Measurements from ENCODE around the gene PRKCH.
A peak's percentile ranks its signal among the peaks of the same experiment; 100 is the strongest.

The PRKCH gene

GRCh38 chr14:61337893-61338292 lies 16.5 kb downstream of the PRKCH start:
- peak; percentile 88 for DNase-seq (ENCODE audit: low spot score)

GRCh38 chr14:61338457-61338856 lies 17.1 kb downstream of the PRKCH start:
- DNase-seq (ENCODE audit: low spot score), result no peak

- no peak for DNase-seq (ENCODE audit: low spot score)
Observed at GRCh38 chr14:61341275-61342206, 20.2 kb downstream of the PRKCH start.

DNA sequence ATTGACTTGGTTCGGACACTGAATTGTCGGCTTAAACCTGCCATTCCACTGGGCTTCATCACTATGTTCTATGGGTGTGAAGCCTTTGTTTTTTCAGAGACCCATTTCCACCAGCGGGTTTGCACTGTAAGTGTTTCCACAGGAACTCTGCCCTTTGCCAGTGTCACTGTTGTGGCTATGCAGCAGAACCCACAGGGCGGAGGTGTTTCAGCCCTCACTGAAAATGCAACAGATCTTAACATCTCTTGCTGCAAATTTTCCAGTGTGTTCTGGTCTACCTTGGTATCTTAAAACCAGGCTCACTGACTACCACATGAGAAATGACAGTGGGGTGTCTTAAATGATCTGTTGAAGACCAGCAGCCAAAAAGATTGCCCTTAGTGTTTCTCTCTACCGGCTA lies 21.1 kb downstream of the PRKCH start:
- DNase-seq (ENCODE audit: low spot score), result peak; percentile 86

DNA sequence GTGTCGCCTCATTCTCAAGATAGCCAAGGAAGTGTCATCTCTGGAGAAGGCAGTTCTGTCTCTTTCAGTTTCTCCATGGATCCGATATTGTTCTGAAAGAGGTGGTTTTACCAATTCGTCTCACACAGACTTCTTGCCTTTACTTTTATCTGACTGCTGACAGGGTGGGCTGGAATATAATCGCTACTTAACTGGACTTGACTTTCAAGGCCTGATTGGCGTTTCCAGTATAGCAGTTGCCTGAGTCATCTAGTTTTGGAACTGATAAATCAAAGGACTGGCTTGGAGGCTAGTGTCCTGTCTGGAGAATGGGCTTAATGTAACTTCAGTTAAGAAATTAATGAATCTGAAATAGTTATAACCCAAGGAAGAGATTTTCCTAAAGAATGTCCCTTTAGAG lies 21.6 kb downstream of the PRKCH start:
- DNase-seq (ENCODE audit: low spot score), result no peak

DNA sequence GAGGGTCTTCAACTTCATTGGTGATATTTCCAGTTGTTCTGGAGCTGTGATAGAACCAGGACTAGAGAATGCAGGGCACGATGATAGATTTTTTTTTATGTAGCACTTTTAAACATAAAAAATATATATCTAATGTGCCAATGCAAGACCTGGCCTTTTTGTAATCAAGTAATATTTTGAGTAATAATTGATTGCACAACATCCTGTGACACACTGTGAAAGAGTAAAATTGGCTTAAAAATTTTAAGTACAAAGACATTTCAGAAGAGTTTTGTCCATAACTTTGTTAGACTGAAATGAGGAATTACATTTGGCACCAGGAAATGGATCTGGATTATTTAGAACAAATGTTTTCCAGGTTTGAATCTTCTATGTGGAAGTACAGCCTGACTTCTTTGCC lies 22.1 kb downstream of the PRKCH start:
- no peak for DNase-seq (ENCODE audit: low spot score)

DNA sequence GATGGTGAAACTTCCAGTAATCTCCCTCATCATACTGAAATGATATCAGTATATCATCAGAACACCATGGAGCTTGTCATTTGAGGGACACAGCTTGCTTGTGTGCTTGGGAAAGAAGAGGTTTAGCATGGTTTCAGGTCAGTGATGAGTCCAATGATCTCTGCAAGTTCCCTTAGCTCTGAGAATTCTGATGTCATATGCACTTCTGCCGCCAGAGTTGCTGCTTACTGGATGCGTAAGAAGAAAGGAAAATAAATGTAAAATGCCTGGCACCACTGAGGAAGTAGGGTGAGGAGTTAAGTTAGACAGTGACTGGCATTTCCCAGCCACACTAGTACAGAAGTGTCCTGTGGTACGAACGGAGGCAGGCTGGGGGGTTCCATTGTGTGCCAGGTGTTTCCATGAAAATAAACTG lies 22.6 kb downstream of the PRKCH start:
- DNase-seq (ENCODE audit: low spot score), result no peak

DNA sequence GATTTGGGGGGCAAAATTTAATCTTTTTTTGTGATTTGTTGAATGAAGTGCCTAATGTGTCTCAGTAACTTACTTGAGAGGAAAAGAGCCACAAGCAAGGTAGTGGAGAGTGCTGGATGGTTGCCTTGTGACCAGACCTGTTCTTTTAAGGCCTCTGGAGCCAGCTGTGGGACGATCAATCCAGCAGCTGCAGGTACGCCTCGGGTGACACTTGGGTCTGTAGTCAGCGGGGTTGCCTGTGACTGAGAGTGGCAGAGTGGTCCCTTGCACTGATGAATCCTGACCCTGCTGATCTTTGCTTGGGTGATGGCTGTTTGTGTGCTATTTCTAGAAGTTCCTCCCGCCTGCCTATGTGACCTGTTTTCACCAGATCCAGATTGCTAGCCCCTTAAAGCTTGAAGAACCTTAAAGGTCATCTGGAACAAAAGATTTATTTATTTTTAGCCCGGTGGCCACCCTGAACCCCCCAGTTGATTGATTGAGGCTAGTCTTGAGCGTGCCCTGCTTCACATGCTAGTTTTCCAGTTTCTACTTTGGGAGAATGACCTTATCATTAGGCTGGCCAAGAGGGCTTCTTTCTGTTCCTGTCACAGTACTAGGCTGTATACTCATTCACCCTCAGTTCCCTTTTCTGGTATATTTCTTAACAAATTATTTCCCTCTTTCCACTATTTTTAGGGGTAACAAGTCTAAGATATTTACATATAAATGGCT lies 23.2 kb downstream of the PRKCH start:
- no peak for DNase-seq (ENCODE audit: low spot score)

DNA sequence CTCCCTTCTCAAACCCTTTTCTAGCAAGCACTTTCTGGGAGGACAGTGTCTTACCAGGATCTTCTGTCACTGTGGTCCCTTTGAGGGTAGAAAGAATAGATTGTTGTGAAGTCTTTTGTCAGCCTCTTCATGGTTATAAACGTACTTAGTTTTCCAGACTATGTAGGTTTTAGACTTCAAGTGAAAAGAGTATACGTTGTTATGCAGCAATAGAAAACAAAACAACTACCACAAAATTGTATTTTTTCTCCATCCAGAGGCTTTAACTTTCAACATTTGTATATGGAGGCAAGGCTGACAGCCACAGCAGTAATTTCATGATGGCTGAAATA lies 23.7 kb downstream of the PRKCH start:
- DNase-seq (ENCODE audit: low spot score), result no peak

DNA sequence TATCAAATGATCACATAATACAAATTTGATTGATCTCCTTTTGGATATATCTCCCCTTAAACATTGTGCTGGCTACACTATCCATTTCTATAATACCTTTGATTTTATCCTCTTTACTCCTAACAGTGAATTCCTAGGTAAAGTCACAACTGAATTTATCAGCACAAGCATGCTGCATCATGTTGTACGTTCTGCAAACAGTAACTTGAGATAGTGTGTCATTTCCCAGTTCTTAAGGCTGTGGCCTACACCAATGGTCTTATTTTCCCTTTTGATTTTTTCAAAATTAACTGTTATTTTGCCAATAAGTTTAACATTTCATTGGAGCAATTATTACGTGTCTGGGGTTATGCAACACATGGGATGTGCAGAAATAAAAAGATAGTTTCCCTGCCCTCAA lies 24.8 kb downstream of the PRKCH start:
- no peak for DNase-seq (ENCODE audit: low spot score)

DNA sequence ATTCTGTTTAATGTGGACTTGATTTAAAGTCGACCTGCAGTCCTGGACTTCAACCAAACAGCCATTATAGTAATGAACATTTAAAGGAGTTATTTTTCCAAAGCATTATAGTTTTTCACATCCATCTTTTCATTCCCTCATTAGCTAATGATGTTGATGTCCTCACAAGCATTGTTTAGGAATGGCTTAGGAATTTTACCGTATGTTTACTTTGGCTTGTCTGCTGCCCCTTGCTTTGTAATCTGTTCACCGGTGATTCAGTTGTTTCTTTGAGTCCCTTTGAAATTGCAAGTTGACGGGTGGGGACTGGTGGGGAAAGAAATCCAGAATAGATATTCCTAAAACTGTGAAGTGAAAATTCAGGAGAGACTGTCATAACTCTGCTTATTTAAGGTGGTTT lies 25.4 kb downstream of the PRKCH start:
- DNase-seq (ENCODE audit: low spot score), result no peak

GRCh38 chr14:61347826-61348443 lies 26.6 kb downstream of the PRKCH start:
- no peak for DNase-seq (ENCODE audit: low spot score)

DNA sequence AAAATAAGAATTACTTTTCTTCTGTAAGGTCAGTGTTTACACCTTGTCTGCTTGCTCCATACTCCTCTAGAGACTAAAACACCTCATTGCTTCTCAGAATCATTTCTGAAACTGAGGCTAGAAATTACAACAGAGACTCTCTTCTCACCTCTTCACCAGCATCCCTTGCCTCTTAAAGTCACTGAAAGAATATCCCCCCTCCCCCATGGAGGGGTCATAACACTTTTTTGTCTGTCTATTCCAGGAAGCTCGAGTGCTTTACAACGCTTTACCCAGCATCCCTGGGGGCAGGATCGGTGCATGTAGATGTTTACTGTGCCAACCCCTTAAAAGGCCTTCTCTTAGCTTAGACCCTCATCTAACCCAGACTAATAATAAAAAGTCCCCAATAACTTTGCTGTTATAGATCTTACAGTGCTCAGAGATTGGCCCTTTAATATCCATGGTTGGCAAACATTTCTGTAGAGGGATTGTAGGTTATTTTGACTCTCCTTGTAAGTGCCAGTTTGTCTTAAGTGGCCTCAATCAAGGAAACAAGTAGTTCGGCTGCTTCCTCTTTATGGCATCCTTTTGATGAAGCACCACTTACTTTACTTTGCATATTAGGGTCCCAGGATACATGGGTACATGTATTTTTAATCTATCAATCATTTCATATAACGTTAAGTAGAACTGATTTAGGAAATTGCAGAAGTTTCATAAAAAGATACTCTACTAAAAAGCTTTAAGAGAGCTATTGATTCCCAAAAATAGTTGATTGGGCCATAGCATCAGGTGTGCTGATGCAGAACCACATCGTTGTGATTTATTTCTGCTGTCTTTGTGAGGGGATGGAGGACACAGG lies 29.3 kb downstream of the PRKCH start:
- DNase-seq (ENCODE audit: low spot score), result no peak

DNA sequence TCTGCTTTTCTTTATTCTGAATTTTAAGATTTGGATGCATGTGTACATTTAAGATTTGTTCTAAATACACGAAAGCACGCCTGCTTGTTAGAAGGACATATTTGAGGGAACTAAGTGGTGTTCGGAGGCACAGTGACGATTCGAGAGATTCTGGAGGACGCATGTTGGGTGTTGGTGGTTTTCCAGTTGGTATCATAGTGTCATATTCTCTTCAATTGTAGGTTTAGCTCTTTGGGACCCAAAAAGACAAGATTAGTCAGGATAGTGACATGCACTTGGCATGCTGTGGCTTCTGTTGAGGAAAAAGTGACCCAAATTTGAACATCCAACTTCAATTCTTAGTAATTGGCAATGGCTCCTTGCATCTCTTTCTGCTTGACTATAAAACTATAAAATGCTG lies 30.1 kb downstream of the PRKCH start:
- DNase-seq (ENCODE audit: low spot score), result no peak

DNA sequence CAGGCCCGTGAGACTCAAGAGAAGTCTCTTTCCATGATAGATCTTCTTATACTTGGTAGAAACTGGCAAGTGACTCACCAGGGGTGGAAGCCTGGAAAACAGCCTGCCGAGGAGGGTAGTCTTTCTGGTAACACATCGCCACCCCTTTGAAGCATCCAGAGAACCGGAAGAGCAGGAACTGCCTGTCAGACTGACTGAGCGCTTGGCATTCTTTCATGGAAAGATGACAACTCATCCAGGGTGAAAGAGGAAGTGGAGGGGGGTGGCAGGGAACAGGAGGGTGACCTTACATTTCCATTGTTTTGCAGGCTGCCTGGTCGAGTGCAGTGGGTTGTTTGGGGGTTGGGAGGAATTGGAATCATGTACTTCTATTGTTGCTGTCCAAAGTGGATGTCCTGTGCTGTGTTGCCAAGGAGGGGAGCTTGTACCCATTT lies 34.5 kb downstream of the PRKCH start:
- DNase-seq (ENCODE audit: low spot score), result peak; percentile 27

DNA sequence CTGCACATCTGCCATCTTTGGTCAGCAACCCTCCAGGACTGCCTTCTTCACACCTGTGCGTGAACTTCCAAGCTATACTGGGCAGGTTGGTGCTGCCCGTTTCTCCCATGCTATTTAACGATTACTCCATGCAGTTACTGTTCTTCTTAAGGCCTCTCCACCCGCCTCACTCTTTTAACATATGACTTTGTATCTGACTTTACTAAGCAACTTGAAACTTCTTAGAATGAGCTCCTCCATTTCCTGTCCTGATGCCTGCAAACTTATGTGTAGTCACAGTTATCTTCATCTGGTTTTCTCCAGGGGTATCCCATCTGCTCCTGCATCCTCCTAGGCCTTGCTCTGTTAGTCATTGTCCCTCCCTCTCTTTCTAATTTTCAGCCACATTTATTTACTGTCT lies 35.7 kb downstream of the PRKCH start:
- DNase-seq (ENCODE audit: low spot score), result no peak

DNA sequence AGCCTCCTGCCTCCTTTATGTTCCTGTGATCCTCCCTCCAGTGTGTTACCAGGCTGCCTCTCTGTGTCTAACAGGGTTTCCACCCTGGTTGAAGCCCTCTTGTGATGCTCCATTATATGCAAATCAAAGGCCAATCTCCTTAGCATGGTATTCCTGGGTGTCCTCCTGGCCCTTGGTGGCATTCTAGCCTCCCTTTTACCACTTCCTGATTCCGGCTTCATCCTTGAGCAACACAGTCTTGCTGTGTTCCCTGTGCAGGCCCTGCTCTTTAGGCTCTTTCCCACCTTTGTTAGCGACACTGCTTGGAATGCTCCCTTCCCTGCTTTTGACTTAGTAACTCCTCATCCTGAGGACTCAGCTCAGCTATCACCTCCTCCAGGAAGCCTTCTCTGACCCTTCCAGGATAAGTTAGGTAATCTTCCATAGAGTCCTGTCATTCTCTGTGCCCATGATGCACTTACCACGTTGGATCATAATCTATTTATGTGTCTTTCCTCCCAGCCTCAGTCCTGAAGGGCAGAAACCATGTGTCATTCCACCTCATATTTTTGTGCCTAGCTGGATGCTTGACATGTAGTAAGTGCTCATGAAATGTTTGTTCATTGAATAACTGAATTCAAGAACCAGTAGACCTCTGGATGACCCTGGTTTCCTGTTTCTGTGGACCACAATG lies 37.3 kb downstream of the PRKCH start:
- no peak for DNase-seq (ENCODE audit: low spot score)

- DNase-seq (ENCODE audit: low spot score), result no peak
Observed at GRCh38 chr14:61360796-61361525, 39.6 kb downstream of the PRKCH start.

DNA sequence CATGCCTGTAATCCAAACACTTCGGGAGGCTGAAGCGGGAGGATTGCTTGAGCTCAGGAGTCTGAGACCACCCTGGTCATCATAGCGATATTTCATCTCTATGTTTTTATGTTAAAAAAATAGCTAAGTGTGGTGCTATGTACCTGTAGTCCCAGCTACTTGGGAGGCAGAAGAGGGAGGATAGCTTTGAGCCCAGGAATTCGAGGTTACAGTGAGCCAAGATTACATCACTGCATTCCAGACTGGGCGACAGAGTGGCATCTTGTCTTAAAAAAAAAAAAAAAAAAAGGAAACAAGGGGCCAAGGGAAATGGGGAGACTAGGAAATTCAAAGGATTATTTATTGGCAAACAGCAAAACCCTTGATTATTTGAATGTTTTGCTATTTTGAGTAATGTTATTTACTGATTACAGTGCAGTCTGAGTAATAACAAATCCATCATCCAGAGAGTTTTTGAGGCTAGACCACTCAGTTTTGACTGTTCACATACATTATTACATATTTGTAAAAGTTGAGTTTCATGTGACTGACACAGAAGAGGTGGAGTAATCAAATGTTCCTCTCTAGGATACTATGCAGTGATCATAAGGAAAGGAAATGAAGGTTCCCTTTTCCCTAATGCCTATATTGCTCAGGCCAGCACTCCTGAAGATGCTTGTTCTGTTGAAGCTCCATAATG lies 40.8 kb downstream of the PRKCH start:
- no peak for DNase-seq (ENCODE audit: low spot score)

DNA sequence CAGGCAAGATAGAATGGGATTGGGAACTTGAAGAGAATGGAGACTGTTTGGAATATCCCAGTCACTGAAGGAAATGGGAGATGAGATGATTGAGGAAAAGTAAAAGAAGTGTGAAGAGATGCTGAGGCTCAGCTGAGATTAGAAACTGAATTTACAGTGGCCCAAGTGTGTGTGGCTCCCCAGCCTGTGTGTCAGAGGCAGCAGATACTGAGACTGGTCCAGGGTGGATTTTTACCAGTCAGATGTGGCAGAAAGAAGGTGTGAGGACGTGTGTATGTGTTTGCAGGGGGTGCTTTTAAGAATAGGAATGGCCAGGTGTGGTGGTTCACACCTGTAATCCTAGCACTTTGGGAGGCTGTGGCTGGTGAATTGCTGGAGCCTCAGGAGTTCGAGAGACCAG lies 42.9 kb downstream of the PRKCH start:
- no peak for DNase-seq (ENCODE audit: low spot score)
